GM21423 (cell line): Measurements from ENCODE around the gene CSNK1G2.

ENCODE experiments used
- ATAC-seq: cut with Tn5 transposase; IDR thresholded peaks from one replicate; pipeline ENCODE4 v1.9.1; 2021; ENCODE audit warnings: mild to moderate bottlenecking, moderate library complexity; ENCODE audit not compliant: unreplicated experiment

Gene CSNK1G2

GRCh38 chr19:1941146-1942077 is at the start of gene CSNK1G2:
CSNK1G2 (plus strand) TSS chr19:1941172; CDS start chr19:1969773, 28,601 bp downstream.
- ATAC-seq, result no peak

- no peak for ATAC-seq
These were observed 47.2 kb upstream of the CSNK1G2 start for GRCh38 chr19:1893791-1894190.

- no peak for ATAC-seq
These were observed 44.5 kb upstream of the CSNK1G2 start for GRCh38 chr19:1896508-1896907.

- ATAC-seq, result no peak
These were observed 39.0 kb upstream of the CSNK1G2 start for GRCh38 chr19:1901940-1902404.

GRCh38 chr19:1902923-1903322 is 38.0 kb upstream of the CSNK1G2 start:
- ATAC-seq, result no peak

- no peak for ATAC-seq
These were observed 36.2 kb upstream of the CSNK1G2 start for GRCh38 chr19:1904860-1905109.

GRCh38 chr19:1905110-1905862 is 35.7 kb upstream of the CSNK1G2 start, which contains the start of the genes ADAT3 and SCAMP4:
ADAT3 (plus strand) TSS chr19:1905399; CDS start chr19:1912048, 6,649 bp downstream.
SCAMP4 (plus strand) TSS chr19:1905399; CDS start chr19:1915020, 9,621 bp downstream.
- ATAC-seq, result peak; percentile 77

- ATAC-seq, result no peak
These were observed 35.1 kb upstream of the CSNK1G2 start for GRCh38 chr19:1905863-1906375.

- no peak for ATAC-seq
These were observed 33.9 kb upstream of the CSNK1G2 start for GRCh38 chr19:1906985-1907562.

- no peak for ATAC-seq
These were observed 33.2 kb upstream of the CSNK1G2 start for GRCh38 chr19:1907563-1908363.

GRCh38 chr19:1908364-1908678 is 32.7 kb upstream of the CSNK1G2 start:
- ATAC-seq, result no peak

GRCh38 chr19:1909761-1910080 is 31.3 kb upstream of the CSNK1G2 start:
- ATAC-seq, result no peak

- no peak for ATAC-seq
These were observed 30.8 kb upstream of the CSNK1G2 start for GRCh38 chr19:1910177-1910576.

- ATAC-seq, result no peak
These were observed 29.9 kb upstream of the CSNK1G2 start for GRCh38 chr19:1911098-1911497.

GRCh38 chr19:1911995-1912394 is 29.0 kb upstream of the CSNK1G2 start:
- ATAC-seq, result no peak

- no peak for ATAC-seq
These were observed 28.0 kb upstream of the CSNK1G2 start for GRCh38 chr19:1912760-1913505.

GRCh38 chr19:1913781-1914577 is 27.0 kb upstream of the CSNK1G2 start:
- no peak for ATAC-seq

GRCh38 chr19:1914826-1915341 is 26.1 kb upstream of the CSNK1G2 start:
- no peak for ATAC-seq

GRCh38 chr19:1917146-1917545 is 23.8 kb upstream of the CSNK1G2 start:
- ATAC-seq, result no peak
